GM23338 (cell line): ENCODE results near the gene ZNF77.

ENCODE experiments used
- CREB1 ChIP-seq: fragments of 250-450 bp; sonication (Bioruptor Pico); IDR thresholded peaks from 2 replicates; pipeline ENCODE4 v1.5.0; 2020; ENCODE audit warnings: low read depth, mild to moderate bottlenecking, moderate library complexity
- CTCF ChIP-seq, 2 experiments: fragments of 200-600 bp in 1 of 2; sonication (generic) in 1 of 2; conservative IDR thresholded peaks; 2 replicates each; pipeline versions ENCODE4 v1.5.1 to v1.6.1; 2016 to 2017; ENCODE audit warnings: antibody characterized with exemption in 2 of 2, low read depth in 2 of 2, mild to moderate bottlenecking in 2 of 2, moderate library complexity in 1 of 2
- ETS1 ChIP-seq: IDR thresholded peaks from 2 replicates; pipeline ENCODE4 v1.6.1; 2016; ENCODE audit warnings: antibody characterized with exemption
- EZH2 ChIP-seq: fragments of 200-600 bp; sonication (generic); IDR thresholded peaks from one replicate; pipeline ENCODE4 v1.8.0; 2017; ENCODE audit warnings: antibody characterized with exemption, mild to moderate bottlenecking, low read depth; ENCODE audit not compliant: unreplicated experiment
- EZH2phosphoT487 ChIP-seq: fragments of 200-600 bp; sonication (generic); IDR thresholded peaks from one replicate; pipeline ENCODE4 v1.8.1; 2018; ENCODE audit warnings: antibody characterized with exemption; ENCODE audit not compliant: unreplicated experiment
- JUNB ChIP-seq: IDR thresholded peaks from one replicate; pipeline ENCODE4 v1.6.1; 2016; ENCODE audit warnings: antibody characterized with exemption; ENCODE audit not compliant: unreplicated experiment
- POLR2AphosphoS5 ChIP-seq: IDR thresholded peaks from 2 replicates; pipeline ENCODE4 v1.6.1; 2016; ENCODE audit warnings: antibody characterized with exemption, low read depth
- REST ChIP-seq: IDR thresholded peaks from one replicate; pipeline ENCODE4 v1.6.1; 2018; ENCODE audit warnings: antibody characterized with exemption; ENCODE audit not compliant: unreplicated experiment
- ZNF114 ChIP-seq: fragments of 250-450 bp; sonication (Bioruptor Pico); IDR thresholded peaks from 2 replicates; pipeline ENCODE4 v1.5.0; 2020; ENCODE audit warnings: mild to moderate bottlenecking, moderate library complexity
- ZNF331 ChIP-seq: fragments of 250-450 bp; sonication (Bioruptor Pico); IDR thresholded peaks from 2 replicates; pipeline ENCODE4 v1.5.0; 2020; ENCODE audit warnings: low read depth, mild to moderate bottlenecking, moderate library complexity

- TF ChIP-seq POLR2AphosphoS5 (no peak), CTCF (conservative IDR thresholded peaks at IDR 0.05; ENCODE audit: low read depth in 2 of 2) (no peak), REST (no peak), EZH2 (no peak), EZH2phosphoT487 (no peak), ETS1 (no peak), JUNB (no peak), CREB1 (CRISPR knock-in tag) (no peak), ZNF114 (no peak), ZNF331 (CRISPR knock-in tag) (no peak)
Observed at GRCh38 chr19:2926341-2927031, 18.3 kb downstream of the ZNF77 start.
